Anterior cingulate cortex (tissue), 58 donors: ENCODE data around the gene SPATA25.
"Not testable (repeated sequence)": the region's sequence is repeated elsewhere in the genome, so short reads cannot be mapped to it uniquely, and the experiment has no call there.

Source experiments
- DNase-seq, 58 donors: peaks; one replicate each; lab custom pipeline; 2025; lab: John Stamatoyannopoulos, UW

SPATA25 gene, protein sequence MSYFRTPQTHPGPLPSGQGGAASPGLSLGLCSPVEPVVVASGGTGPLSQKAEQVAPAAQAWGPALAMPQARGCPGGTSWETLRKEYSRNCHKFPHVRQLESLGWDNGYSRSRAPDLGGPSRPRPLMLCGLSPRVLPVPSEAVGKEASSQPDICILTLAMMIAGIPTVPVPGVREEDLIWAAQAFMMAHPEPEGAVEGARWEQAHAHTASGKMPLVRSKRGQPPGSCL

GRCh38 chr20:45887346-45887715 is at the start of gene SPATA25:
Gene SPATA25, minus strand, starts transcription at chr20:45887622. Its CDS starts 32 bp downstream, at chr20:45887590.
- no peak for DNase-seq

- DNase-seq, result peak in 6 of 58 donors; percentile 20 to 61 (median 39)
Observed at GRCh38 chr20:45935416-45936046, 48.1 kb upstream of the SPATA25 start.

GRCh38 chr20:45934586-45935415 is 47.4 kb upstream of the SPATA25 start, which contains the start of gene PCIF1:
Gene PCIF1, plus strand, starts transcription at chr20:45934683. Its CDS starts 4,317 bp downstream, at chr20:45939000.
- peak; percentile 74 to 98 (median 96) for DNase-seq

GRCh38 chr20:45934046-45934585 is 46.7 kb upstream of the SPATA25 start:
- DNase-seq, result peak in 47 of 58 donors; percentile 55 to 92 (median 83)

DNA sequence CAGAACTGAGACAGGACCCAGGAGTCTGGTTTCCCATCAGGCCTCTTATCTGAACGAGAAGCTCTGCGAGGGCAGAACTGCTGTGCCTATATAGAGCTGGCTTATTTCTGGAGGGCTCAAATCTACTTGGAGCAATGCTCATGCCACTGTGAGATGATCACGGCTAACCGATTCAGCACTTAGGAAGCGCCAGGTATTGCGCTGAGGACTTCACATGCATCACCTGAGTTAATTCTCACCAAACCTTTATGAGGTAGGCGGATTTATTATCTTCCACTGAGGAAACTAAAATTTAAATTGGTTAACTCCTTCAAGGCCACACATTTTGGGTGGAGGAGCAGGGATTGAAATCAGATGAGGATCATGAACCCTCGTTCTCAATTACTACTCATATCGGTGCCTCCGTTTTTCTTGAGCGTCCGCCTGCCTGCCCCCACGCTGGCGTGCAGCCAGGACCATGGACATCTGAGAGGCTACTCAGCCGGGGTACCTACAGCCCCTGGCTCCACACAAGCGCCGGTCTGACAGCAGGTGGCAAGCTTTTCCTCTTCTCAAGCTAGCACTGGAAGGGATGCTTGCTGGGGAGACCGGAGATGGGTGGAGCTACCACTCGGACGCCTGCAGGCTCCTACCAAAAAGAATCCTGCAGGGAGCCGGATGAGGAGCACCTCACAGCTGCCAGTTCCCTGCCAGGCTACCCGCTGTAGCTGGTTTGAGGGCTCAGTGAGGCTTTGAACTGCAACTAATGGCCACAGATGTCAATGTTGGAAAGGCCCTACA is 46.0 kb upstream of the SPATA25 start:
- DNase-seq, result peak in 57 of 58 donors; percentile 17 to 88 (median 67)

- not testable (repeated sequence) for DNase-seq
Observed at GRCh38 chr20:45931680-45932079, 44.3 kb upstream of the SPATA25 start.

DNA sequence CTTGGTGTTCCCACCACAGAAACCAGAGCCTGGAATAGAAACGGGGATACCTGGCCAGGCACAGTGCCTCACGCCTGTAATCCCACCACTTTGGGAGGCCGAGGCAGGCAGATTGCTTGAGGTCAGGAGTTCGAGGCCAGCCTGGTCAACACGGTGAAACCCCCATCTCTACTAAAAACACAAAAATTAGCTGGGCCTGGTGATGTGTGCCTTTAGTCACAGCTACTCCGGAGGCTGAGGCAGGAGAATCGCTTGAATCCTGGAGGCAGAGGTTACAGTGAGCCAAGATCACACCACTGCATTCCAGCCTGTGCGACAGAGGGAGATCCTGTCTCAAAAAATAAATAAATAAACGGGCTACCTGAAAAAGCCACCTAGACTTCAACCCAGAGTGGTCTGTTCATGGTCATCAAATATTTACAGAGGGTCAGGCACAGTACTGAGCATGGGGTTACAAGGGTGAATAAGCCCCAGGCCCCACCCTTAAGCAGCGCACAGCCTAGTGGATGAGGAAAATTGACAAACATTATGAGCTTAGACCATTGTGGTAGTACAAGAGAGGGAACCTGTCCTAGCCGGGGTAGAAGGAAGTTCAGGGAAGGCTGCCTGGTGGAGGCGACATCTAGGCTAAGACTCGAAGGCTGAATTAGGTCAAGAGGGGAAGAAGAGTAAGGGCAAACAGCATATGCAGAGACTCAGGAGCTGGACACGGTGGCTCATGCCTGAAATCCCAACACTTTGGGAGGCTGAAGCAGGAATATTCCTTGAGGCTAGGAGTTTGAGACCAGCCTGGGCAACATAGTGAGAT is 39.9 kb upstream of the SPATA25 start:
- no peak for DNase-seq

GRCh38 chr20:45926731-45927070 is 39.3 kb upstream of the SPATA25 start:
- DNase-seq, result no peak

DNA sequence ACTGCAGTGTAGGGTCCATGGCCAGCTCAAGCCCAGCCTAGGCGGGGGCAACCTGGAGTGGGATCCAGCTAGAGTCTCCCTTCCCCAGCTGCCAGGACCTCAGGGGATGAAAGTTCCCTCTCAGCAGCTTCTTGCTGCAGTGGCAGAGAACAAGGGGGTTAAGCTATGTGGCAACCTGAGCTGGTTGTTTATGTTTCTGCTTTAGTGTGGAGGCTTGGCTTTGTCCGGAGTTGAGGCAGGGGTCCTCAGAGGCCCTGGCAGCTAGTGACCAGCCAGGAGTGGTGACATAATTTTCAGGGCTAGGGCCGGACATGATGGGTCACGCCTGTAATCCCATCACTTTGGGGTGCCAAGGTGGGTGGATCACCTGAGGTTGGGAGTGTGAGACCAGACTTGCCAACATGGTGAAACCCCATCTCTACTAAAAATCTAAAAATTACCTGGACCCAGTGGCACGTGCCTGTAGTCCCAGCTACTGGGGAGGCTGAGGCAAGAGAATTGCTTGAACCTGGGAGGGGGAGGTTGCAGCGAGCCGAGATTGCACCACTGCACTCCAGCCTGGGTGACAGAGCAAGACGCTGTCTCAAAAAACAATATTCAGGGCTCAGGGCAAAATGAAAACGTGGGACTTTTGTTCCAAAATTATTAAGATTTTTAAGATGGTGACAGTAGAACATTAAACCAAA is 38.5 kb upstream of the SPATA25 start:
- DNase-seq, result no peak

- peak in 6 of 58 donors; percentile 10 to 34 (median 14) for DNase-seq
Observed at GRCh38 chr20:45924391-45925261, 37.2 kb upstream of the SPATA25 start.

GRCh38 chr20:45921337-45922189 is 34.1 kb upstream of the SPATA25 start:
- DNase-seq, result no peak

GRCh38 chr20:45920462-45921336 is 33.3 kb upstream of the SPATA25 start:
- no peak for DNase-seq

DNA sequence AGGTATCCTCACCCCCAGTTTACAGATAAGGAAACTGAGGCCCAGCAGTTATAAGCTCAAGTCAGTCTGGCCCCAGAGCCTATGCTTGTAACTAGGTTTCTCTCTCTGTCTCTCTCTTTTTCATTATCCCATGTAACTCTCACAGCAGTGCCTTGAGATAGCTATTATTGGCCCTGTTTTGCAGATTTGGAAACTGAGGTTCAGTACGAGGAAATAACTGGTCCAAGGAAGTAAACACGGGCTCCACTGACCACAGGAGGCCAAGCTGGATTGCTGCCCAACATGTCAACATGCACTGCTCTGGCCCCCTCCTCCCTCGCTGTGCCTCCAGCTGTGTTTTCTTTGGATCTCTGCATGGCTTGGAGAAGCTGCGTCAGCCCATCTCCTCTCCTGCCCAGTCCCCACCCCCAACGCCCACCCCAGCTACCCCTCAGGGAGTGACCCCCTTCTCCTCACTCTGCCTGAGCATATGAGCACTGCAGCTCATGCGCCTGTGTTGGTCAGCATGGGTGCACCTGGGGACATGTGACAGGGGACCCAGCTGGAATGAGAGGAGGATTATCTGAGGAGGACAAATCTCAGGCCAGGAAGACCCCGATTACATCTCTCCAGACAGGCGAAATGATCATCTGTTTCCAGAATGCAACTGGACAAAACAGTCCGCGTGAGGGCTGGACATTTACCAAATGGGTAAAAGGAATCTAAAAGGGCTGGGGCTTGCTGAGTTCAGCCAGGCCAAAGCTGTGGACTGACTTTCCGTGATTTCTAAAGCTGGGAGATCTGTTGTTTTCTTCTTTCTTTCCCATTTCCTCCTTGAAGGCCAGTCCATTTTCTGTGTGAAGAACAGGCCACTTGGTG is 32.3 kb upstream of the SPATA25 start:
- no peak for DNase-seq

- DNase-seq, result no peak
Observed at GRCh38 chr20:45918779-45919537, 31.5 kb upstream of the SPATA25 start.
